Gastrocnemius medialis (tissue), 4 donors: ENCODE data around the gene COL6A5.
"Not testable (repeated sequence)": the region's sequence is repeated elsewhere in the genome, so short reads cannot be mapped to it uniquely, and the experiment has no call there.

Experiments used
- POLR2A ChIP-seq, 2 donors: fragments of 450-650 bp; IDR thresholded peaks; one replicate each; pipeline ENCODE4 v1.6.1; 2017; ENCODE audit warnings: antibody characterized with exemption in 2 of 2, mild to moderate bottlenecking in 2 of 2, moderate library complexity in 2 of 2
- TF ChIP-seq, protein P1 (sequence below), 5 experiments: fragments of 450-650 bp in 3 of 5; fragments of 200-600 bp in 2 of 5; sonication (generic) in 2 of 5; IDR thresholded peaks in 4 of 5; conservative IDR thresholded peaks in 1 of 5; 1 replicate in 4 of 5; 2 replicates in 1 of 5; pipeline ENCODE4 v1.5.1; 2016 to 2019; ENCODE audit warnings: antibody characterized with exemption in 5 of 5, mild to moderate bottlenecking in 3 of 5, moderate library complexity in 3 of 5

DNA sequence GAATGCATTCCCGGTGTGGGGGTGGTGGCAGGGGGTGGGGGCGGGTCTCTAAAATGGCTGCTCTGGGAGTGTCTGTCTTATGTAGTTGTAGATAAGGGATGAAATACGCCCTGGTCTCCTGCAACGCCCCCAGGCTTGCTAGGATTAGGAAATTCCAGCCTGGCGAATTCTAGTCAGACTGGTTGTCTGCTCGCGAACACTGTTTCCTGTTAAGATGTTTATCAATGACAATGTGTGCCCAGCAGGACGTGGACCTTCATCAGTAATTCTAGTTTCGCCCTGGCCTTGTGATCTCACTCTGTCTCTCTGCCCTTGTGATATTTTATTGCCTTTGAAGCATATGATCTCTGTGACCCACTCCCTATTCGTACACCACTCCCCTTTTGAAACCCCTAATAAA is 62.8 kb downstream of the COL6A5 start:
- TF ChIP-seq, protein P1, sequence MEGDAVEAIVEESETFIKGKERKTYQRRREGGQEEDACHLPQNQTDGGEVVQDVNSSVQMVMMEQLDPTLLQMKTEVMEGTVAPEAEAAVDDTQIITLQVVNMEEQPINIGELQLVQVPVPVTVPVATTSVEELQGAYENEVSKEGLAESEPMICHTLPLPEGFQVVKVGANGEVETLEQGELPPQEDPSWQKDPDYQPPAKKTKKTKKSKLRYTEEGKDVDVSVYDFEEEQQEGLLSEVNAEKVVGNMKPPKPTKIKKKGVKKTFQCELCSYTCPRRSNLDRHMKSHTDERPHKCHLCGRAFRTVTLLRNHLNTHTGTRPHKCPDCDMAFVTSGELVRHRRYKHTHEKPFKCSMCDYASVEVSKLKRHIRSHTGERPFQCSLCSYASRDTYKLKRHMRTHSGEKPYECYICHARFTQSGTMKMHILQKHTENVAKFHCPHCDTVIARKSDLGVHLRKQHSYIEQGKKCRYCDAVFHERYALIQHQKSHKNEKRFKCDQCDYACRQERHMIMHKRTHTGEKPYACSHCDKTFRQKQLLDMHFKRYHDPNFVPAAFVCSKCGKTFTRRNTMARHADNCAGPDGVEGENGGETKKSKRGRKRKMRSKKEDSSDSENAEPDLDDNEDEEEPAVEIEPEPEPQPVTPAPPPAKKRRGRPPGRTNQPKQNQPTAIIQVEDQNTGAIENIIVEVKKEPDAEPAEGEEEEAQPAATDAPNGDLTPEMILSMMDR (IDR thresholded peaks at IDR 0.05 in 4 of 5, conservative IDR thresholded peaks at IDR 0.05 in 1 of 5): not testable (repeated sequence)
- TF ChIP-seq POLR2A (IDR thresholded peaks at IDR 0.05): not testable (repeated sequence)
